Ascending aorta (tissue), 2 donors: ENCODE measurements around the gene VSTM4. TPM values are rescaled to one million over a fixed set of nuclear protein-coding genes. Genes with fewer than 3 reads are reported as not detected.

ENCODE experiments used
- DNase-seq, 2 donors: peaks; one replicate each; pipeline ENCODE4 v3.0.0-alpha.2; 2019; ENCODE audit warnings: low spot score in 2 of 2
- H3K27ac ChIP-seq, 2 donors: fragments of 200-600 bp; sonication (generic); one replicate each; pipeline ENCODE4 v1.5.1; 2016 to 2017; ENCODE audit warnings: mild to moderate bottlenecking in 1 of 2
- H3K27me3 ChIP-seq: fragments of 200-600 bp; sonication (generic); one replicate; pipeline ENCODE4 v1.5.1; 2017
- H3K36me3 ChIP-seq, 2 donors: fragments of 200-600 bp; sonication (generic); one replicate each; pipeline ENCODE4 v1.5.1; 2016
- H3K4me1 ChIP-seq, 2 donors: fragments of 200-600 bp; sonication (generic); one replicate each; pipeline ENCODE4 v1.5.1; 2016 to 2017; ENCODE audit warnings: mild to moderate bottlenecking in 1 of 2
- H3K4me3 ChIP-seq, 2 donors: fragments of 200-600 bp; sonication (generic); one replicate each; pipeline ENCODE4 v1.5.1; 2016 to 2017; ENCODE audit warnings: mild to moderate bottlenecking in 1 of 2
- H3K9me3 ChIP-seq, 2 donors: fragments of 200-600 bp; sonication (generic); one replicate each; pipeline ENCODE4 v1.5.1; 2016
- intact Hi-C: fragments of 100-400 bp; cut with DNase I; formaldehyde crosslinking; loops from one replicate; pipeline ENCODE4 v1.15.1; 2023
- total RNA-seq: library from RNA; depleted of rRNA; stranded (reverse); fragments of >200 nt; gene quantifications from one replicate; pipeline ENCODE4 v1.1.0, GENCODE V29; 2016
- TF ChIP-seq, protein P1 (sequence below), 3 experiments: fragments of 200-600 bp in 2 of 3; fragments of 450-650 bp in 1 of 3; sonication (generic) in 2 of 3; IDR thresholded peaks; one replicate each; pipeline ENCODE4 v1.5.1; 2016 to 2019; ENCODE audit warnings: antibody characterized with exemption in 3 of 3, mild to moderate bottlenecking in 1 of 3, moderate library complexity in 1 of 3

Gene VSTM4
- total RNA-seq, 1 donor from 2014 or later, result 17.7 TPM

DNA sequence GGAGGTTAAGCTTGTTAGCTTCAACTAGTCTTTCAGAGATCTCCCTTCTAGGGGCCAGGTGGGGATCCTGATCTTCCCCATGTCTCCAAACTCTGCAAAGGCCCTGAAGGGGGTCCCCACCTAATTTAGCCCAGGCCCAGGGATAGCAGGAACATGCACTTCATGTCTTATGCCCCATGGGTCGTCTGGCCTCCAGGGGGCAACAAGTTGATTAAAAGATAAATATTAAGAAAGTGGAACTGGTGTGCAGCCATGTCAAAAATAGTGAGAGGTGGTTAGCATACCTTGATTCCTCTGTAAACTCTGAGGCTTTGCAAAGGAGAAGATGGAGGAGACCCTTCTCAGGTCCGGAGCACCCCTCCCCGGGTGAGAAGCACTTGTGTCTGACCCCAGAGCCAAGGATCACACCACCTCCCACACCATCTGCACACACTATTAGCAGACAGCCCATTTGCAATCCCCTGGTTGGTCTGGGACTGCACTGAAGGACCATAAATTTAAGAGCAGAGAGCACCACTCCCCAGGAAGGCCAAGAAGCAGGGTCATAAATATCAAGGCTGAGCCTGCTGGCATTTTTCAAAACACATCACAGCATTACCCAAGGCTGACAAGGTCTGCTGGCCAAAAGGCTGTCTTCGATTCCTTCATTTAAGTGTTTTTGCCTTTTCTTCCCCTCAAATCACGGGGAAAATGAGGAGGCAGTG lies 131.5 kb downstream of the VSTM4 start:
- Histone ChIP-seq H3K27me3 (no peaks in the 10 kb centered on the region), H3K4me1 (peaks cover 0 to 3% of the 10 kb centered on the region in 2 donors), H3K27ac (no peak overlapping the region), H3K9me3 (no peaks in the 10 kb centered on the region), H3K36me3 (no peaks in the 10 kb centered on the region), H3K4me3 (no peak overlapping the region)
- no peak for DNase-seq
- intact Hi-C loops, result no loop called here
- TF ChIP-seq, protein P1, sequence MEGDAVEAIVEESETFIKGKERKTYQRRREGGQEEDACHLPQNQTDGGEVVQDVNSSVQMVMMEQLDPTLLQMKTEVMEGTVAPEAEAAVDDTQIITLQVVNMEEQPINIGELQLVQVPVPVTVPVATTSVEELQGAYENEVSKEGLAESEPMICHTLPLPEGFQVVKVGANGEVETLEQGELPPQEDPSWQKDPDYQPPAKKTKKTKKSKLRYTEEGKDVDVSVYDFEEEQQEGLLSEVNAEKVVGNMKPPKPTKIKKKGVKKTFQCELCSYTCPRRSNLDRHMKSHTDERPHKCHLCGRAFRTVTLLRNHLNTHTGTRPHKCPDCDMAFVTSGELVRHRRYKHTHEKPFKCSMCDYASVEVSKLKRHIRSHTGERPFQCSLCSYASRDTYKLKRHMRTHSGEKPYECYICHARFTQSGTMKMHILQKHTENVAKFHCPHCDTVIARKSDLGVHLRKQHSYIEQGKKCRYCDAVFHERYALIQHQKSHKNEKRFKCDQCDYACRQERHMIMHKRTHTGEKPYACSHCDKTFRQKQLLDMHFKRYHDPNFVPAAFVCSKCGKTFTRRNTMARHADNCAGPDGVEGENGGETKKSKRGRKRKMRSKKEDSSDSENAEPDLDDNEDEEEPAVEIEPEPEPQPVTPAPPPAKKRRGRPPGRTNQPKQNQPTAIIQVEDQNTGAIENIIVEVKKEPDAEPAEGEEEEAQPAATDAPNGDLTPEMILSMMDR (IDR thresholded peaks at IDR 0.05), result no peak

DNA sequence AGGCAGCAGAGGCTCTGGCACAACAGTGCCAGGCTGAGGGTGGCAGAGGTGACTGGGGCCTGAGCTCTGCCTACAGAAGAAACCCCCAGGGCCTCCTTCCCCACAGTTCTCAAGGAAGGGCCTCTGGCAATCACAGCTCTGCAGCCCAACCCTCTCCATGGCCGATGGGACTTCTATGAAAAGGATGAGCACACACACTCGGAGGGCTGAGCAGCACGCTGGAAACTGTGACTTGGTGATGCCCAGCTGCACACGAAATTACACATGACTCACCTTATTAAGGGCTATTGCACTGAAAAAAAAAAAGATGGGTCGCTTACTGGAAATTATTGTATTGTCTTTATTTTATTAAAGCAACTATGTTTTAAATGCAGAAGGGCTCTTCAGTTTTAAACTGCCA lies 132.7 kb downstream of the VSTM4 start:
- H3K27ac ChIP-seq, result no peak overlapping the region
- intact Hi-C loops, result no loop called here
- TF ChIP-seq, protein P1 (IDR thresholded peaks at IDR 0.05), result no peak

DNA sequence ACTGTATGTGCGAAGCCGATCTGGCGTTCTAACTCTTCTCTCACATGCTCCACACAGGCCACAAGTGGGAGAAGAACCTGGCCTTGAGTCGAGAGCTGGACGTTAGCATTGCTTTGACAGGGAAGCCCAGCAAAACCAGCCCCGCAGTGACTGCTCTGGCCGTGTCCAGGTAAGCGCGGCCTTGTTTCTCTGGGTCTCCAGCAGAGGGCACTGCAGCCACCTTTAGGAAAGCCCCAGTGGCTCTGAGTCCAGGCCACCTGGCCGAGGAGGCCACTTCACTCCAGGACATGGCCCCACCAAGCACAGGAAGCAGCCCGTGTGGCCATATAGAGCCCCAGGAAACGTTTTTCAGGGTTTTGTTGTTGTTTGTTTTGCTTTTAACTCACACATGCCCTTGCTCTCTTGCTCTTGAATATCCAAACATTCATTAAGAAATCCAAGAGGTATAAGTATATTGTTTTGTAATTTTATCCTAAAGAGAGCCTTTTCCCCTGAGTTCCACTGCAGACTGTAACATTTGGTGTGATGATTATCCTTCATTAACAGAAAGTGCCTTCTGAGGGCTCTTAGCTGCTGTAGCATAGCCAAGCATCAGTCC lies 133.9 kb downstream of the VSTM4 start:
- peak in 1 of 2 donors; percentile 71 for DNase-seq
- Histone ChIP-seq H3K27me3 (no peaks in the 10 kb centered on the region), H3K27ac (no peak overlapping the region), H3K9me3 (no peaks in the 10 kb centered on the region), H3K4me1 (peaks cover 0 to 3% of the 10 kb centered on the region in 2 donors), H3K36me3 (no peaks in the 10 kb centered on the region), H3K4me3 (no peak overlapping the region)
- intact Hi-C loops, result loop anchor here (1.0 kb wide), 2 partner anchors 132 to 180 kb away; no protein-coding TSS in a partner anchor
- TF ChIP-seq, protein P1 (IDR thresholded peaks at IDR 0.05), result peak; percentile 80 to 91 (median 83)

More for the DNA sequence above, 132.7 kb downstream of the VSTM4 start:
- Histone ChIP-seq H3K4me1 (peaks cover 0 to 3% of the 10 kb centered on the region in 2 donors), H3K9me3 (no peaks in the 10 kb centered on the region), H3K4me3 (no peak overlapping the region), H3K27me3 (no peaks in the 10 kb centered on the region), H3K36me3 (no peaks in the 10 kb centered on the region)
- DNase-seq, result no peak

DNA sequence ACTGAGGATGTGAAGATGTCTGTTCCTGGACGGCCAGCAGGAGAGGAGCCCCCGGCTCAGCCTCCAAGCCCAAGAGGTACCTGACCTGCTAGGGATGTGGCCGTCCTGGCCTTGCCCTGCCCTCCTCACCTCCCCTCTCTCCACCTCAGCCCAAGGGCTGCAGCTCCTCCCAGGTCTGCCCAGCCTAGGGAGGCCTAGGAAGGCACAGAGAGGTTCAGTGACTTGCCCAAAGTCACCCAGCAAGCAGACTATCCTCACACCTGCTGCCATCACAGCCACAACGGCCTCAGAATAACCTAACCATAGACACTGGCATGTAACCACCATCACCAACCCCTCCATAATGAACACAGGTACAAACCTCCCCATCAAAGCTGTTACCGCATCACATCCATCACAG lies 137.0 kb downstream of the VSTM4 start:
- Histone ChIP-seq H3K4me1 (peaks cover 0 to 3% of the 10 kb centered on the region in 2 donors), H3K27ac (no peak overlapping the region), H3K27me3 (no peaks in the 10 kb centered on the region), H3K9me3 (no peaks in the 10 kb centered on the region), H3K4me3 (no peak overlapping the region), H3K36me3 (no peaks in the 10 kb centered on the region)
- intact Hi-C loops, result loop anchor here (10.0 kb wide), 1 partner anchor 426 kb away; no protein-coding TSS in a partner anchor
- TF ChIP-seq, protein P1 (IDR thresholded peaks at IDR 0.05), result no peak
- no peak for DNase-seq

DNA sequence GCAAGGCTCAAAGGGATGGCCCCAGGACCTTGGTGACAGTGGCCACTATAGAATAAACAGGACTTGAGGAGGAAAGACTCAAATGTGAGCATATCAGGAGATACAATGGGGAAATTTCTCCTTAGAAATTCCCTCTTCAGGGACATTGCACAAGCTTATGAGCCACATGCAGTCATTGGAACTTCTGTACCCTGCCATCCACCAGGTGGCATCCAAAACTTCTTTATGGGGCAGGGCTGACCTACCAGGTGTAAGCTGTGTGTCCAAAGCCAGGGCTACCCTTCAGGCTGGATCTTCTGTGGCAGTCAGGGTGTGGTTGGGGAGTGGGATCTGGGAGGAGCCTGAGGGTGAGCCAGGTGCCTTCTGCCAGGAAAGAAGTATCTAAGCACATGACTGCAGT lies 139.1 kb downstream of the VSTM4 start:
- TF ChIP-seq, protein P1 (IDR thresholded peaks at IDR 0.05), result peak in 1 of 3 experiments; percentile 41
- Histone ChIP-seq H3K36me3 (no peaks in the 10 kb centered on the region), H3K27me3 (no peaks in the 10 kb centered on the region), H3K27ac (no peak overlapping the region), H3K4me1 (no peaks in the 10 kb centered on the region), H3K9me3 (no peaks in the 10 kb centered on the region), H3K4me3 (no peak overlapping the region)
- no peak for DNase-seq
- intact Hi-C loops, result loop anchor here (10.0 kb wide), 1 partner anchor 429 kb away; no protein-coding TSS in a partner anchor
